ENCODE results near the gene PFDN5.
"Not testable (repeated sequence)": the region's sequence is repeated elsewhere in the genome, so short reads cannot be mapped to it uniquely, and the experiment has no call there.

PFDN5 gene

DNA sequence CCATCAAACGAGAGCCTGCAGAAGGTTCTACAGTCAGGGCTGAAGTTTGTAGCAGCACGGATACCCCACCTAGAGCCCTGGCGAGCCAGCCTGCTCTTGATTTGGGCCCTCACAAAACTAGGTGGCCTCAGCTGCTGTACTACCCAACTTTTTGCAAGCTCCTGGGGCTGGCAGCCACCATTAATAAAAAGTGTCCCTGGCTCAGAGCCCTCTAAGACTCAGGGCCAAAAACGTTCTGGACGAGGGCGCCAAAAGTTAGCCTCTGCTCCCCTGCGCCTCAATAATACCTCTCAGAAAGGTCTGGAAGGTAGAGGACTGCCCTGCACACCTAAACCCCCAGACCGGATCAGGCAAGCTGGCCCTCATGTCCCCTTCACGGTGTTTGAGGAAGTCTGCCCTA is 8.9 kb upstream of the PFDN5 start:
- no peak for DNase-seq (ENCODE audit: low spot score)

DNA sequence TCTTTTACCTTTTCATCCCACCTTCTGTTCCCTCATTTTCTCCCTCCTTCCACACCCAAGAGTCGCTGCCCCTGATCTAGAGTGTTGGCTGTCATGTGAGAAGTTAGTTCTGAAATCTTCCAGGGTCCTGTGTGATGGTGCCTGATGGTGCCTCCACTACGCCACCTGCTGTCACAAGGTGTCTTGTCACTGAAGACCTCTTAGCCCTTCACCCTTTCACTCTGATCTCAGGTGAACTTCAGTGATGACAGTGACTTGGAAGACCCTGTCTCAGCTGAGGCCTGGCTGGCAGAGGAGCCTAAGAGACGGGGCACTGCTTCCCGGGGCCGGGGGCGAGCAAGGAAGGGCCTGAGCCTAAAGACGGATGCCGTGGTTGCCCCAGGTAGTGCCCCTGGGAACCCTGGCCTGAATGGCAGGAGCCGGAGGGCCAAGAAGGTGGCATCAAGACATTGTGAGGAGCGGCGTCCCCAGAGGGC is 7.6 kb upstream of the PFDN5 start:
- DNase-seq (ENCODE audit: low spot score): no peak

DNA sequence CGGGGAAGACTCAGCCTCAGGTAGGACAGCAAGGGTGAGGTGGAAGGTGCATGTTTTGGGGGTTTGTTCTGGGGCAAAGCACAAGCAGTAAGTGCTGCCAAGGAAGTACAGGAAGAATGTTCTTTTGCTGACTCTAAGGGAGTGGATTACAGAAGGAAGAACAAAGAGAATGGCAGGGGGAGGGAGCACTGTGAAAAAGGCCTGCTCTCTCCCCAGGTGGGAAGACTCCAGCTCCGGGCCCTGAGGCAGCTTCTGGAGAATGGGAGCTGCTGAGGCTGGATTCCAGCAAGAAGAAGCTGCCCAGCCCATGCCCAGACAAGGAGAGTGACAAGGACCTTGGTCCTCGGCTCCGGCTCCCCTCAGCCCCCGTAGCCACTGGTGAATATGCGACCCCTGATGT is 7.0 kb upstream of the PFDN5 start:
- DNase-seq (ENCODE audit: low spot score): no peak

DNA sequence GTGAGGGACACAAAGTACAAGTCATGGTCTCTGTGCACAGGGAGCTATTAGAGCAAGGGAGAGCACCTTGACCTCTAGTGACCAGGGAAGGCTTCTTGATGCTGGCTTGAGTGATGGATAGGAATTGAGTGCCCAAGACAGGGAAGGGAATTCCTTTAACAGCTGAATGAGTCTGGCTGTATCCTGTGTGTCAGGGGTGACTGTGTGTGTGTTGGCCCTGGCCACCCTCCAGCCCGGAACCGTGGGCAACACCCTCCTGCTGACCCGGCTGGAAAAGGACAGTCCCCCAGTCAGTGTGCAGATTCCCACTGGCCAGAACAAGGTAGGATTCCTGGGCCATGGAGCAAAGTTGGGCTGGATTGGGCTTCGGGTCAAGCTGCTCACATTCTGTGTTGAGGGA is 5.5 kb upstream of the PFDN5 start:
- no peak for DNase-seq (ENCODE audit: low spot score)

DNA sequence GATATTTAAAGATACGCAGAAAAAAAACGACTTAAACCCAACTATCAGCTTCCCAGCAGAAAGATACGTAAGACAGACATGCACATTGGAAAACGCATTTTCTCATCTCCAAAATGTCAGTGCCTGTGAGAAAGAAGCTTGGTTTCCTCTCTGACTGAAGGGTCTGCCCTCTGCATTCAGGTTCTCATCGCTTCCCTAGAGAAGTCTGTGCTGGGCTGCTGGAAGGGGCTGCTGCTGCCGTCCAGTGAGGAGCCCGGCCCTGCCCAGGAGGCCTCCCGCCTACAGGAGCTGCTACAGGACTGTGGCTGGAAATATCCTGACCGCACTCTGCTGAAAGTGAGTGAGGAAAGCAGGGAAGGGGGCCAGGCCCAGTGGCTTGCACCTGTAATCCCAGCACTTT is 4.7 kb upstream of the PFDN5 start:
- DNase-seq (ENCODE audit: low spot score): no peak

DNA sequence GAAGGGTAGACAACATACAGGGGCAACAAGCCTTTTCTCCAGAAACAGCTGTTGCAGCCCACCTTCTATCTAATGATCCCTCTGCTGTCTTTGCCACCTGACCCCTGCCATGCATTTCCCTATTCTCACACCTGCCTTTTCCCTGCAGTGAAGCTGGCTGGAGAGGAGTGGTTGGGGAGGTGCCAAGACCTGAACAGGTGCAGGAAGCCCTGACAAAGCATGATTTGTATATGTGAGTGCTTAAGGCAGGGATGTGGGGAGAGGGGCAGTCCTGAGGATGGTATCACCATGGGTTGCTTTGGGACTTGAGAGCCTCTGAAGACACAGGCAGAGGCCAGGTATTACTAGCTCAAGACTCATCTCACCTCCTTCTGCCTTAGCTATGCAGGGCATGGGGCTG is 2.9 kb upstream of the PFDN5 start:
- no peak for DNase-seq (ENCODE audit: low spot score)

DNA sequence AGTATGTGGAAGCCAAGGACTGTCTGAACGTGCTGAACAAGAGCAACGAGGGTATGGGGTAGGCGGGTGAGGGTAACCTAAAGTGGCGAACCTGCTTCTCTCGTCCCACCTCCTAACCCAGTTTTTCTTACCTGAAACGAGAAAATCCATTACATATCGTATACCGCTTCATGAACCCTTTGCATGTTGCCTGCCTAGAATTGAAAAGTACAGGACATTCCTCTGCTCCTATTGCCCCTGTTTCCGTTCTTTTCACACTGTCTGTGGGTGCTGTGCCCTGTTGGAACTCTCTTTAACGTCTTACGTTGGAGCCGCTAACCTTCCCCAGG is 513 bp downstream of the PFDN5 start:
- DNase-seq (ENCODE audit: low spot score): no peak

DNA sequence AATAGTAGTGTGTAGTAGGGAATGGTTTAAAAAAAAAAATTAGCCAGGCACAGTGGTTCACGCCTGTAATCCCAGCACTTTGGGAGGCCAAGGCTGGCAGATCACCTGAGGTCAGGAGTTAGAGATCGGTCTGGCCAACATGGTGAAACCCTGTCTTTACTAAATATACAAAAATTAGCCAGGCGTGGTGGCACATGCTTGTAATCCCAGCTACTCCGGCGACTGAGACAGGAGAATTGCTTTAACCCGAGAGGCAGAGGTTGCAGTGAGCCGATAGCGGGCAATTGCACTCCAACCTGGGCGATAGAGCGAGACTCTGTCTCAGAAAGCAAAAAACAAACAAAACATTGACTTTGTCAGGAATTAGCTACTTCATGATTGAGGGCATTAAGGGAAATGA is 1.8 kb downstream of the PFDN5 start:
- DNase-seq (ENCODE audit: low spot score): not testable (repeated sequence)

DNA sequence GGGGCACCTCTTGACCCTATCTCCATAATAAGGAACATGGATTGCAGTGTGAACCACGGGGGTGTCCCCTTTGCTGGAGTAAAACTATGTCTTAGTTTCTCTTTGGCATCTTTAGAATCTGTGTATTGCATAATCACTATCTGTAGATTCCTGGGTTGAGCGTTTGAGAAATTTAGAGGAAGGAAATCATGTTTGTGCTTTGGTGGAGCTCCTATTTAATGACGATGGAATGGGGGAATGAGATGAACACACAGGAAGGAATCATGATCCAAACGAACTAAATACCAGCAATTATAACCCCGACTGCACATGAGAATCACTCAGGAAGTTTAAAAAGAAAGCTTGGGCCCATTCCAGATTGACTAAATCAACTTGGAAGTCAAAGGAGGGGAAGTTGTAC is 2.8 kb downstream of the PFDN5 start:
- no peak for DNase-seq (ENCODE audit: low spot score)

DNA sequence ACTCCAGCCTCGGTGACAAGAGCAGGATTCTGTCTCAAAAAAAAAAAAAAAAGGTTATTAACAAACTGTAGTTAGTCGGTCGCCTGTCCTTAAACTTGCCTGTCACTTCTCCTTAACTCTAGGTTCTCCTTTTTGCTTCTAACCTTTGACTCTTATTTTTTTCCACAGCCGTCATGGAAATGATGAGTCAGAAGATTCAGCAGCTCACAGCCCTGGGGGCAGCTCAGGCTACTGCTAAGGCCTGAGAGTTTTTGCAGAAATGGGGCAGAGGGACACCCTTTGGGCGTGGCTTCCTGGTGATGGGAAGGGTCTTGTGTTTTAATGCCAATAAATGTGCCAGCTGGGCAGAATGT is 3.7 kb downstream of the PFDN5 start:
- no peak for DNase-seq (ENCODE audit: low spot score)

DNA sequence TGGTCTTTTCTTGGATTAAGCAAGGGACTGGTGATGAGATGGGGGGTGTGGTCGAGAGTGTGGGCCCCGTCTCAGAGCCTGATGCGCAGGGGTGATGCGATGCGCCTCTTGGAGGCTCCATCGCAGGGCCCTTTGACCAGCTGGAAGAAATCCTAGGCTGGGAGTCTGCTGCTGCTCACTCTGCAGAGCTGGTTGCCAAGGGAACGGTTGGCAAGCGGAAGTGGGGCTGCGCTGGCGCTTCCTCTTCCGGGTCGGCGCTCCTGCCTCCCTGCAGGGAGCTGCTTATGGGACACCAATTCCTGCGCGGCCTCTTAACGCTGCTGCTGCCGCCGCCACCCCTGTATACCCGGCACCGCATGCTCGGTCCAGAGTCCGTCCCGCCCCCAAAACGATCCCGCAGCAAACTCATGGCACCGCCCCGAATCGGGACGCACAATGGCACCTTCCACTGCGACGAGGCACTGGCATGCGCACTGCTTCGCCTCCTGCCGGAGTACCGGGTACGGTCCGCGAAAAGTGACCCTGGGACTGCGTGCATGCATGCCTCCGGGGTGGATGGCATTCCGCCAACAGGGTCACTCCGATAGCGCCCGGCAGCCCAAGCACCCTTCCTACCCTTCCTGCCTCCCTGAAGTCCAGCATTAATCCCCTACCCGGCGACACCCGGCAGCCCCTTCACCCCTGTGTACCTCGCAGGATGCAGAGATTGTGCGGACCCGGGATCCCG is 4.3 kb downstream of the PFDN5 start, which contains the start of gene MYG1:
Gene MYG1 (plus strand): TSS at position 242 of the 727 bp plus-strand sequence. CDS start 43 bp downstream, at position 285.
- DNase-seq (ENCODE audit: low spot score): peak; percentile 90

DNA sequence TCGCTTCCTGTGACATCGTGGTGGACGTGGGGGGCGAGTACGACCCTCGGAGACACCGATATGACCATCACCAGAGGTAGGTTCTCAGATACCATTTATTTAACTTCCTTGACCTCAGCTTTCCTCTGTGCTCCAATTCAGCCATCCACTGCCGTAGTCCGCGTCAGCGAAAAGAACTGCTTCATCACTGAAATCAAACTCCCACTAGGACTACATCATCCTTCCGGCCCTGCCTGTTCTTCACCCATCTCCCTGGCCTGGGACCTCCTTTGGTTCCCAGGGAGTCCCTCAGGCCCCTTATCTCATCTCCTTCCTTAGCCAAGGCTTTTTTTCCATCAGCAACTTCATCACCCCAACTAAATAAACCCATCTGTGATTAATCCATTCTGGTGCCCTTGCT is 4.8 kb downstream of the PFDN5 start:
- no peak for DNase-seq (ENCODE audit: low spot score)

DNA sequence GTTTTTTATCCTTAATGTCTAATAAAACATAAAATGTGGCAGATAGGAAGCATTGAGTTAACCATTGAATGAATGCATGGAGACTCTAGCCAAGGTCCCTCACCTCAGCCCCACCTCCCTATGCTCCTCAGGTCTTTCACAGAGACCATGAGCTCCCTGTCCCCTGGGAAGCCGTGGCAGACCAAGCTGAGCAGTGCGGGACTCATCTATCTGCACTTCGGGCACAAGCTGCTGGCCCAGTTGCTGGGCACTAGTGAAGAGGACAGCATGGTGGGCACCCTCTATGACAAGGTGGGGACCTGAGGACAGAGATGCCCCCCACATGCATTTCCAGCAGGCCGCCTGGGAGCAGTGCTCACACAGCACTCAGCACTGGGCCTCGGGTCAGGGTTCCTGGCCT is 7.6 kb downstream of the PFDN5 start:
- no peak for DNase-seq (ENCODE audit: low spot score)

DNA sequence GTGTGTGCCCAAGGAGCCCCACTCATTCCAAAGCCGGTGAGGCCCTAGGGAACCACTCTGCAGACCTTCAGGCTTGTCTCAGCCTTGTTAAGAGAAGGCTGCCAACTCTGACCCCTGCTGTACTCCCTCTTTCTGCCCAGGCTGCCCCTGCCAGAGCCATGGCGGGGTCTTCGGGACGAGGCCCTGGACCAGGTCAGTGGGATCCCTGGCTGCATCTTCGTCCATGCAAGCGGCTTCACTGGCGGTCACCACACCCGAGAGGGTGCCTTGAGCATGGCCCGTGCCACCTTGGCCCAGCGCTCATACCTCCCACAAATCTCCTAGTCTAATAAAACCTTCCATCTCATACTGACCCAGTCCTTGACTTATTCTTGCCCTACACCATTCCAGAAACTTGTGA is 11.5 kb downstream of the PFDN5 start:
- no peak for DNase-seq (ENCODE audit: low spot score)

DNA sequence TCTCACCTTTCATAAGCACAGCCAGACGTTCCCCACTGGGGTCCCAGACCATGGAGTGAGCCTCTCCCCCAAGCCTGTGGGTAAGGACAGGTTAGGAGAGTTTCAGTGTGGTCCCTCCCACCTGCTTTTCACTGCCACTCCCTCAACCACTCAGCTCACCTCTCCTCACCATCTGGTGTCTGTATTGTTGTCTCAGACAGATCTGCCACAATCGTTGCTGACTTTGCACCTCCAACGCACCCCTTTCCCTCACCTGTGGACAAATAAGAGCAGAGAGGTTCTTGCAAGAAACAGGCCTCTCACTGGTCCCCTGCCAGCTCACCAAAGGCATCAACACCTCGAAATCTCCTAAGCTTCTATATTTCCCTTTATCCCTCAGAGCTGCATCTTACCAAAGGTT is 12.9 kb downstream of the PFDN5 start:
- no peak for DNase-seq (ENCODE audit: low spot score)

DNA sequence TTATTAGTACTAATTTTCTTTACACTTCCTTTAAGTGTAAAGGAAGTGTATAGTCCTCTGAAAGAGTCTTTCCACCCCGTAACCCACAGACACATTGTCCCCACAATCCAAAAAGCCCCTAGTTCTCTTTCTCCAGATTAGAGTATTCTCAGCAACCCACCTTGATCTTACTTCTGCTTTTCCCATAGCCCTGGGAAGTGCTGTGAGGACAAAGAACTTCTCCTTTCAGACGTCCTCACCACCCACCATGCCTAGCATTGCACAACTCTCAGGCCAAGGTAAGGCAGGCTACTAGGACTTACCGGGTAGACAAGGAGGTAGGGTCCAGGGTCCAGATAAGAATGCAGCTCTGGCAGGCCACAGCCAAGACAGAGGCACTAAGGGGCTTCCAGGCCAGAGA is 18.7 kb downstream of the PFDN5 start:
- no peak for DNase-seq (ENCODE audit: low spot score)

DNA sequence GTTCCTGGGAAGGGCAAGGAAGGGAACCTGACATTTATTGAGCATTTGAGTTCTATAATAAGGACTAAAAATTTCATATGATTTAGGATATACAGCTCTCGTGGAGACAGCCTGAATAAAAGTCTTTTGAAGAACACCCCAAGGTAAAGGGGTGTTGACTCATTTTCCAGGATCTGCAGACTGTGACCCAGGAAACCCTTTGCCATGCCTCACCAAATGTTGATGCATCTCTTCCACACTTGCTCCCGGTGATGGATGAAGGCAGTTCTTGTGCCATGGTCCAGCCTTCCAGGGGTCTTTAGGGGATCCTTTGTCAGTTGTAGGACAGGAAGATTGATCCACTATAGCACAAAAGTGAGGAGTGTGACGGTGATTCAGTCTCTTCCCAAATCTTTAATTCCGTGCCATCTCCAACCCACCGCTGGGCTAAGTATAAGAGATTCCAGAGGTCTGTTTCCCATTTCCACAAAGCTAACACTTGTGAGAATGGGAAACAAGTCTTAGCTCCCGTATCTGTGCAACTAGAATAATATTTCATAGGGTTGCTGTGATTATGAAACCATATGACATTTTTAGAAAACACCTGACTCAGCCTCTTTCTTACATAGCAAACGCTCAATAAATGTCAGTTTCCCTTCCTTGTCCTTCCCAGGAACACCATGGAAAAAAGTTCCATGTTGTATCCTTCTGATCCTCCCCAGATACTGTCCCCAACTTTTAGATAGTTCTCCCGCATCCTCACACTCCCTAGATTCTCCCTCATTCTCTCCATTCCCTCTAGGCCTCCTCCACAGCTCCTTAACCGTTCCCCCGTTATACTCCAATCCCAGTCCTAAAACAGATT is 25.2 kb downstream of the PFDN5 start:
- DNase-seq (ENCODE audit: low spot score): no peak

DNA sequence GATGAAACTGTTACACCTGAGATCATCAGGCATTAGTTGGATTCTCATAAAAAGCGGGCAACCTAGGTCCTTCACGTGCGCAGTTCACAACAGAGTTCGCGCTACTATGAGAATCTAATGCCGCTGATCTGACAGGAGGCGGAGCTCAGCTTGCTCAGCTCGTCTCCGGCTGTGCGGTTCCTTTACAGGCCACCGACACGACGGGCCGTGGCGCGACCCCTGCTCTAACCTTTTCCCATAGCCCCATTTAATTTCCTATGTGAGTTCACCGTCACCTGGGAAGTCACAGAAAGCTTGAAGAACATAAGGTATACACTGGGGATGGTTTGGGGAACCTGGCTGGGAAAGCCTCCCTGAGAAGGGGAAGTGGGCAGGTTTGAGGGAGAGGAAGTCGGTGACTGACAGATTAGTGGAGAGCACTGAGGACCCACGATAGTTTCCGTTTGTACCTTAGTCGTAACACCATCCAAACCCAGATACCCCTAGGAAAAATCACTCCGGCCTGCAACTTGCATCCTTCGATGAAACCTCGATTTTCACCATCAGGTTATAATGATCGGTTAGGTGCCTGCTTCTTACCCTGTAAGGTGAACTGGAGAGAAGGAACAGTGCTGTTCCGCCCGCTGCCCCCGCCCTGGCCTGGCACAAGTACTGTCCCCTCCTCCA is 28.9 kb downstream of the PFDN5 start:
- no peak for DNase-seq (ENCODE audit: low spot score)

DNA sequence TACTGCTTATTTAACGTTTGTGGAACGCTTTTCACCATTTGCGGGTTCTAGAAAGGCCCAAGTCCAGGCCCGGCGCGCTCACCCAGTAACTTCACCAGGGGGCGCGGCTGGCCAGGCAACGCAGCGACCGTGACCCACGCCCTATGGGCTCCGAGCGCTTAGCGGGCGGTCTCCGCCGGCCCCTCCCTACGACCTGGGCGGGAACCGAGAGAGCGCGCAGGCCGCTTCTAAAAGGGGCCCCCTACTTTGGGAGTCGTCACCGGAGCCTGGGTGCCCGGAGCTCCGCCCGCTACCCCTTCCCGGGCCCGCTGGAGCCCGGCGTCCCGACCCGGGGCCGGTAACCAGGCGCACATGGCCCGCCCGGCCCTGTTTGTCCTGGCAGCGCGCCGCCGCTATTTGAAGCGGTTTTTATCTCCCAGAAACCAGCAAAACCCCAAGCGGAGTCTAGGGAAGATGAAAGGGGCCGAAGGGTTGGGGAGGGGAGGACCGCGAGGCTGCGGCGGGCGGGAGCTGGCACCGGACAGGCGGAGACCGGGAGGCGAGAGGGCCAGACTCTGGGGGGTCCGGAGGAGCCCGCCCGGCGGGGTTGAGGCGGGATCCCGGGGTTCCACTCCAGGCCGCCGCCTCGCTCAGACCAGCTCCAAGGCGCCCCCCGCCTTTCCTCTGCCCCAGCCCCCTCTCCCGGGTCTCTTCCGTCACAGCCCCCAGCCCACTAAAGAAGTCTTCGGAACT is 29.6 kb downstream of the PFDN5 start:
- DNase-seq (ENCODE audit: low spot score): peak; percentile 93

DNA sequence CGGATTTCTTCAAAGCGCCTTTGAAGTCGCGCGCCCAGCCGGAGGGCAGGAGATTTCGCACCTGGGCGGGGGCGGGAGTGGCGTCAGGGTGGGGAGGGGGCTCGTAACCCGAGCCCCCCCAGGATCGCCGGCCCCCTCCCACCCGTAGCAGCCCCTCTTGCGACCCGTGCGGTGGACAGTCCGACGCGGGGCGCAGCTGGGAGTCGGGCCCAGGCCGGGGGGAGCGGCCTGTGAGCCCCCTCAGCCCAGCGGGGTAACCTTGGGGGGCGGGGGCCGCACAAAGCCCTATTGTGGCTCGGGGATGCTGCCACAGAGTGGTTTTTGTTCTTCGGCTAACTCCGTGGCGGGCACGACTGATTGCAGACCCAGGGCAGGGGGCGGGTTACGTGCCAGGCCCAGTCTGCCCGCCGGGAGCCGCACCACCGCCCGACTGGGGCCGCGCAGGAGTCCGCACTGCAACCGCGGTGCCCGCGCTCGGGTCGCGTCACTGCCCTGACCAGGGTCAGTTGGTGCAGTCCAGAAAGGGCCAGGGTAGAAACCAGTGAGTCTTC is 30.2 kb downstream of the PFDN5 start:
- DNase-seq (ENCODE audit: low spot score): peak; percentile 90

DNA sequence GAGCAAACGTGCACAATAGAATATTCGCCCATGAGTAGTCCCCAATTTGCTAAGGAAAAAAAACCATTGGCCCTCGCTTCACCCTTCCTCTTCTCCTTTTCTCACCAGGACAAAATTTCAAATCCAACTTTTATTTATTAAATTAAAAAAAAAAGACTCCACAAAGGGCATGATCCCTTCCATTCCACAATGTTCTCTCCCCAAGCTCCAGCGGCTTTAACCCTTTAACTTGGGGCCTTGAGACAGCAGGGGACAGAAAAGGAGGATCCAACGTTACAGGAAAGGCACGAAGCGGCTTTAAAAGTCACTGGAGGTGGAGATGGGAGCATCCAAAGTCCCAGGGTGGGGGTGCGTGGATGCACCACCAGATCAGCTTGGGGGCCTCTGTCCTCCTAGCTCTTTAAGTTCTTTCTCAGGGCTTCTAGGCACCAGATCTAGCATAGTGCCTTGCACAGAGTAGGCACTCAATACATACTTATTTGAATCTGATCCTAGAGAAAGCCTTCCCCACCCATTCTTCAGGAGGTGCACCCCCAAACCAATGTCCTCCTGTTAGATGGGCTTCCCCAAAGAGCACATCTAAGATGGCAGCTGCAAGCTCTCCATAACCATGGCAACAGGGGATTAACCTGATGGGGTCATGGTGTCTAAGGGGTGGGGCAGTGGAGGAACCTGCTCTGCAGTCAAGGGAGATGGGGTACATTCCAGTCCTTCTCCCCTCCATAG is 31.3 kb downstream of the PFDN5 start:
- no peak for DNase-seq (ENCODE audit: low spot score)

All from putamen (tissue), 1 donor.